ENCODE data around the gene SEPTIN5.

Gene SEPTIN5

DNA sequence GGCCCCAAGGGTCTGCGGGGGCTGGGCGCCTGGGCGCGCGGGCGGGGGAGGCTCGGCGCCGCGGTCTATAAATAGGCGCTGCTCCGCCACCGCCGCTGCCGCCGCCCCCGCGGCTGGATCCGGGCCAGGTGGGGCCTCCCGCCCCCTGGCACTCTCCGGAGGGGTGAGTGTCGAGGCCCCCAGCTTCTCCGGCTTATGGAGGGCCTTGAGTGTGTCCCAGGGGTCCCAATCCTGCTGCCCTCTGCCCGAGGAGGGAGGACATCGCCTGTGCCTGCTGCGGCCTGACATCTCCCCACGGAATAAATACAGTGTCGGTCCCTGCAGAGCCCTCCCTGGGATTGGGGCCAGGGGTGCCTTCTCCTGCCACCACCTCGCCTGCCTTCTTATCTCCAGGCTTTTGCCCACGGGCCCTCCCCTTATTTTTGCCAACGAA lies 4.8 kb downstream of the SEPTIN5 start:
- TF ChIP-seq, protein P1, sequence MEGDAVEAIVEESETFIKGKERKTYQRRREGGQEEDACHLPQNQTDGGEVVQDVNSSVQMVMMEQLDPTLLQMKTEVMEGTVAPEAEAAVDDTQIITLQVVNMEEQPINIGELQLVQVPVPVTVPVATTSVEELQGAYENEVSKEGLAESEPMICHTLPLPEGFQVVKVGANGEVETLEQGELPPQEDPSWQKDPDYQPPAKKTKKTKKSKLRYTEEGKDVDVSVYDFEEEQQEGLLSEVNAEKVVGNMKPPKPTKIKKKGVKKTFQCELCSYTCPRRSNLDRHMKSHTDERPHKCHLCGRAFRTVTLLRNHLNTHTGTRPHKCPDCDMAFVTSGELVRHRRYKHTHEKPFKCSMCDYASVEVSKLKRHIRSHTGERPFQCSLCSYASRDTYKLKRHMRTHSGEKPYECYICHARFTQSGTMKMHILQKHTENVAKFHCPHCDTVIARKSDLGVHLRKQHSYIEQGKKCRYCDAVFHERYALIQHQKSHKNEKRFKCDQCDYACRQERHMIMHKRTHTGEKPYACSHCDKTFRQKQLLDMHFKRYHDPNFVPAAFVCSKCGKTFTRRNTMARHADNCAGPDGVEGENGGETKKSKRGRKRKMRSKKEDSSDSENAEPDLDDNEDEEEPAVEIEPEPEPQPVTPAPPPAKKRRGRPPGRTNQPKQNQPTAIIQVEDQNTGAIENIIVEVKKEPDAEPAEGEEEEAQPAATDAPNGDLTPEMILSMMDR (IDR thresholded peaks at IDR 0.05): no peak

DNA sequence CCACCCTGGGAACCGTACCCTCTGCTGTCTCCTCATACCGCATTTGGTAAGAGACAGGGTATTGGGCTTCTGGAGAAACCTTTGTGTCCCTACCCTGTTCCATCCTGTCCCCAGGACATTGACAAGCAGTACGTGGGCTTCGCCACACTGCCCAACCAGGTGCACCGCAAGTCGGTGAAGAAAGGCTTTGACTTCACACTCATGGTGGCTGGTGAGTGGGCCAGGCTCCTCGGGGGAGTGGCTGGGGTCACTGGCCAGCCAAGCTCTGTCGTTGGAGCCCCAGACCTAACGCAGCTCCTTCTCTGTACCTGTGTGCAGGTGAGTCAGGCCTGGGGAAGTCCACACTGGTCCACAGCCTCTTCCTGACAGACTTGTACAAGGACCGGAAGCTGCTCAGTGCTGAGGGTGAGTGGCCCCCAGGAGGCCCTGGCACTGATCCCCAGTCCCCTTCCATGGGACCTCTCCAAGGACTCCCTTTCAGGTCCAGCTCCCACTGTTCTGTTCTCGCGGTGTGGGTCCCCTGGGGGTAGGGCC lies 5.3 kb downstream of the SEPTIN5 start:
- TF ChIP-seq, protein P1 (IDR thresholded peaks at IDR 0.05): no peak

DNA sequence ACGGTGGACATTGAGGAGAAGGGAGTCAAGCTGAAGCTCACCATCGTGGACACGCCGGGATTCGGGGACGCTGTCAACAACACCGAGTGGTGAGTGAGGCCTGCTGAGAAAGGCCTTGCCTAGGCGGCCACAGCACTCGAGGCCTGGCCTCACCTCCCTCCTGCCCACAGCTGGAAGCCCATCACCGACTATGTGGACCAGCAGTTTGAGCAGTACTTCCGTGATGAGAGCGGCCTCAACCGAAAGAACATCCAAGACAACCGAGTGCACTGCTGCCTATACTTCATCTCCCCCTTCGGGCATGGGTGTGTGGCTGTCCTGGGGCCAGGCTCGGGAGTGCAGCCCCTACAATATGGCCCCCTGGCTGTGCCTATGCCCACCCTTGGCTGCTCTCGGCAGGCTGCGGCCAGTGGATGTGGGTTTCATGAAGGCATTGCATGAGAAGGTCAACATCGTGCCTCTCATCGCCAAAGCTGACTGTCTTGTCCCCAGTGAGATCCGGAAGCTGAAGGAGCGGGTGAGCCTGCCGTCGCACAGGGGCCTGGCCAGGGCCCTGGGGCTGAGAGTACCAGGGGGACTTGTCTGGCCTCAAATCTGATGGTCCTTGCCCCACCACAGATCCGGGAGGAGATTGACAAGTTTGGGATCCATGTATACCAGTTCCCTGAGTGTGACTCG lies 6.0 kb downstream of the SEPTIN5 start:
- TF ChIP-seq, protein P1 (IDR thresholded peaks at IDR 0.05): no peak

DNA sequence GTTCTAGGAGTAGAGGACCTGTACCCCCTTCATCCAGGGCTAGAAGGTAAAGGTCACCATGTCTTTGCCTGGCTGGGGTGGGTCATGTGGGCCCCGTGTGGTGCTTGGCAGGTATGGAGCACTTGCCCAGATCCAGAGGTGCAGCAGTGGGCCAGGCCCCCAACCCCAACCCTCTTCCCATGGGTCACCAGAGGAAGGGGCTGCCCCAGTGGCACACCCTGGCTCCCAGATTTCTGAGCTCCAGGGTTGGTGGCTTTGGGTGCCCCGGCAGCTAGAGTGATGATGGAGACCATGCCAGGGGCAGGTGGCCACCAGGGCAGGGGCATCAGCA lies 6.7 kb downstream of the SEPTIN5 start:
- TF ChIP-seq, protein P1 (IDR thresholded peaks at IDR 0.05): no peak

DNA sequence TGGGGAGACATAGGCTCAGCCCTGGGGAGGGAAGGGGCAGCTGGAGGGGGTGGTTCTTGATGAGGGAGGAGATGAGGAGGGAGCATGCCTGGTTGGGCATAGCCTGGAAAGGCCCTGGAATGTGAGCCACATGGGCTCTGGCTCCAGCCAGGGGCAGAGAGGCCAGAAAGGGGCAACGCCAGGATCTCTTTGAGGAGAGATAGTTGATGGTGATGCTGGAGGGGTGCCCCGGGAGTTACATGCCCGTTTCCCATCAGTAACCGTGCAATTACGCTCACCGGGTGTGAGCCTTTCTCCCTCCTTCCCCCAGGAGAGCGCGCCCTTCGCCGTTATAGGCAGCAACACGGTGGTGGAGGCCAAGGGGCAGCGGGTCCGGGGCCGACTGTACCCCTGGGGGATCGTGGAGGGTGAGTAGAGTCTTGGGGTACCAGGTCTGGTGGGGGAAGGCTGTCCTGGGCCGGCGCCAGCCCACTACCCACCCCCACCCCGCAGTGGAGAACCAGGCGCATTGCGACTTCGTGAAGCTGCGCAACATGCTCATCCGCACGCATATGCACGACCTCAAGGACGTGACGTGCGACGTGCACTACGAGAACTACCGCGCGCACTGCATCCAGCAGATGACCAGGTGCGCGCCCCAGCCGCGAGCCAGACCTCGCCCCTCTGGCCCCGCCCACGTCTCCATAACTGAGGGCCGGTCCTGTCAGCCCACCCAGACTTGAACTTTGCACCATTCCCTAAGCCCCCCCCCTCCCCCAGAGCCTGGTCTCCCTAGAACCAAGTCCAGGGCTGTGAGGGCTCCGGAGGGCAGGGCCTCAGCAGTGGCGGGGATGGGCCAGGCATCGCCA lies 7.3 kb downstream of the SEPTIN5 start:
- TF ChIP-seq, protein P1 (IDR thresholded peaks at IDR 0.05): no peak

DNA sequence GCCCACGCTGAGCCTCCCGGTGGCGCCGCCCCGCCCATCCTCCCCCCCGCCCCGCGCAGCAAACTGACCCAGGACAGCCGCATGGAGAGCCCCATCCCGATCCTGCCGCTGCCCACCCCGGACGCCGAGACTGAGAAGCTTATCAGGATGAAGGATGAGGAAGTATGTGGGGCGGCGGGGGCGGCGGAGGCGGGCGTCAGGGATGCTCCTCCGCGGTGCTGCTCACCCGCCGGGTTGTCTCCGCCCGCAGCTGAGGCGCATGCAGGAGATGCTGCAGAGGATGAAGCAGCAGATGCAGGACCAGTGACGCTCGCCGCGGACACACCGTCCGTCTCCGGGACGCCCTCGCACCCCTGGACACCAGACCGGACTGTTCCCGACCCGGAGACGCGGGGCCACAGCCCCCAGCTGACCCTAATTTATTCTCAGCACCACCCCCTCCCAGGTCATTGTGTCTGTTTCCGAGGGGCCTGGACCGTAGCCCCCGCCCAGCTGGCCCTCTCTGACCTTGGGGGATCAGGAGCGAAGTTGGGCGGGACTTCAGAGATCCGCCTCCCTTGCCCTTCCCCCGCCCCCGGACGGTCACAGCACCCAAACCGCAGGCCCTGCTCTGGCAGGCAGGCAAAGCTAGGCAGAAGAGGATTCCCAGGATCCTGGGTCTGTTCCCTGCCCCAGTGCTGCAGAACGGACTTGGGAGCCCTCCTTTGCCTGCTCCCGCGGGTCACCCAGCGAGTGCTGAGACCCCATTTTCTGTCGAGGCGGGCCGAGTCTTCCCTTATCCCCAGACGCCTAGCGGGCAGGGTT lies 8.1 kb downstream of the SEPTIN5 start:
- TF ChIP-seq, protein P1 (IDR thresholded peaks at IDR 0.05): no peak

DNA sequence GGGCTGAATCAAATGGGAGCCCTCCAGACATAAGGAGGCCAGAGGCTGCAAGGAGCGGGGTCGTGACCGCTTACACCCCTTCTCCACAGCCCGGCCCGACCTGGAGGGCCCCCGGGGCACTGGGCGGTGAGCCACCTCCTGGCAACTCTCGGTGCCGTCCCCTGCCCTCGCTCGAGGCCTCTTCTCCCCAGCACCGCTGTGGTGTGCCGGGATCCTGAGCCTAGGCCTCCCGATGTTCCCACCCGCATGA lies 8.6 kb downstream of the SEPTIN5 start:
- TF ChIP-seq, protein P1 (IDR thresholded peaks at IDR 0.05): no peak

All from LNCAP (cell line).